ENCODE results near the gene LRRC74B.

DNA sequence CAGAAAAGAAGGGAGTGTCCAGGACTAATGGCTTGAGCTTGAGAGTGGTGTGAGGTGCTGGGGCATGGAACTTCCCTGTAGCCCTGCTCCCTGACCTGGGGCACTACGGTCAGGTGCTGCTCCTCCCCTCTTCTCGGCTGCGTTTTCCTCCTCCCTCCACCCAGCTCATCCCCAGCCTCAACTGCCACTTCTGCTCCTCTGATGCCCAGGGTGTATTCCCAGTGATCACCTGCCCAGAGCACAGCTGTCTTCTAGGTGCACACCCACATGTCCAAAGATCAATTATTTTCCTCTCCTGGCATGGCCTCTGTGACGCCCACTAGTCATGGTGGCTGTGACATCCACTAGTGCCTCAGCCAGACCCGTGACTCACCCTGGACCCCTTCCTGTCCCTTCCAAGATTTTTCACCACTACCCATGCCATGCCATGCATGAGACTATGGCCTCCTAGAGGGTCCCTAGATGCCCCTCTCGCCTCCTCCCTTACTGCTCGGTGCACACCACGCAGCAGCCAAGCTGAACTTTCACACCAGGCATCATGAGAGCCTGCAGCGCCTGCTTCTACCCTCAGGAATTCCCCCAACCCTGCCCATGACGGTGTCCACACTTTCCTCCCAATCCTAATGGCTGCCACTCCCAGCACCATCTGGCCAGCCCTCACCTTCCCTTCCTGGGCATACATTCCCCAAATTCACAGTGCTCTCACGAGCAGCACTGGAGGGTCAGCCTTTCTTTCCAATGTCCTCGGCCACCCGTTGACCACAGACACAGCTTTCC is 28.9 kb upstream of the LRRC74B start:
- no peak for TF ChIP-seq CTCF (IDR thresholded peaks at IDR 0.05 in 4 of 5, conservative IDR thresholded peaks at IDR 0.05 in 1 of 5)
- no peak for TF ChIP-seq POLR2A (IDR thresholded peaks at IDR 0.05)
